DOHH2 (cell line): Measurements from ENCODE around the gene PIAS1.

Experiments
- CTCF ChIP-seq: fragments of 200-600 bp; sonication (generic); IDR thresholded peaks from one replicate; pipeline ENCODE4 v1.5.1; 2014; ENCODE audit warnings: antibody characterized with exemption, mild to moderate bottlenecking, low read depth, low read length; ENCODE audit not compliant: poor library complexity, severe bottlenecking
- EZH2phosphoT487 ChIP-seq: fragments of 200-600 bp; sonication (generic); IDR thresholded peaks from 2 replicates; pipeline ENCODE4 v1.6.1; 2017; ENCODE audit warnings: borderline replicate concordance, mild to moderate bottlenecking, antibody characterized with exemption, low read length, moderate library complexity, mixed read lengths

GRCh38 chr15:68010361-68011153 lies 43.6 kb upstream of the PIAS1 start:
- TF ChIP-seq CTCF = no peak
- no peak for TF ChIP-seq EZH2phosphoT487
